Measurements from ENCODE around the gene DGKZ. TPM values are rescaled to one million over a fixed set of nuclear protein-coding genes. Genes with fewer than 3 reads are reported as not detected.

DGKZ gene
- total and polyA plus RNA-seq, 10 of the 15 experiments (the other 5 are each of a cell fraction or from before 2014, with no cell fraction given), result 0.50 to 78.4 (median 39.5) TPM

DNA sequence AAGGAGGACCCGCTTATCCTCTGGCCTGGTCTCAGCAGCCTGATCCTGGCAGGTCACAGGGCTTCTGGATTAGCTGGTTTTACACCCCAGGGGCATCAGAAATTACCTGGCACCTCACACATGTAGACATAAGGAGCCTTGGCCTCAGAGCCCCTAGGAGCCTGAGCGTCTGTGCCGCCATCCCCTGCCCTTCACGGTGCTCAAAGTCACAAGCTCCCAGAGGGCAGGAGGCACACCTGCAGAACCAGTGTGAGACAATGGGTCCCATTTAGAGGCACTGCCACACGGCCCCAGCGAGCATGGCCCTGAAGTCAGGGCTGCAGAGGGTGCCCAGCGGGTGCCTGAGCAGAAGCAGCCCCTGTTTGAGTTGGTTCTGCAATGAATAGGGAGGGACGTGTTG lies 3.9 kb downstream of the DGKZ start (continued):
- TF ChIP-seq, protein P1, sequence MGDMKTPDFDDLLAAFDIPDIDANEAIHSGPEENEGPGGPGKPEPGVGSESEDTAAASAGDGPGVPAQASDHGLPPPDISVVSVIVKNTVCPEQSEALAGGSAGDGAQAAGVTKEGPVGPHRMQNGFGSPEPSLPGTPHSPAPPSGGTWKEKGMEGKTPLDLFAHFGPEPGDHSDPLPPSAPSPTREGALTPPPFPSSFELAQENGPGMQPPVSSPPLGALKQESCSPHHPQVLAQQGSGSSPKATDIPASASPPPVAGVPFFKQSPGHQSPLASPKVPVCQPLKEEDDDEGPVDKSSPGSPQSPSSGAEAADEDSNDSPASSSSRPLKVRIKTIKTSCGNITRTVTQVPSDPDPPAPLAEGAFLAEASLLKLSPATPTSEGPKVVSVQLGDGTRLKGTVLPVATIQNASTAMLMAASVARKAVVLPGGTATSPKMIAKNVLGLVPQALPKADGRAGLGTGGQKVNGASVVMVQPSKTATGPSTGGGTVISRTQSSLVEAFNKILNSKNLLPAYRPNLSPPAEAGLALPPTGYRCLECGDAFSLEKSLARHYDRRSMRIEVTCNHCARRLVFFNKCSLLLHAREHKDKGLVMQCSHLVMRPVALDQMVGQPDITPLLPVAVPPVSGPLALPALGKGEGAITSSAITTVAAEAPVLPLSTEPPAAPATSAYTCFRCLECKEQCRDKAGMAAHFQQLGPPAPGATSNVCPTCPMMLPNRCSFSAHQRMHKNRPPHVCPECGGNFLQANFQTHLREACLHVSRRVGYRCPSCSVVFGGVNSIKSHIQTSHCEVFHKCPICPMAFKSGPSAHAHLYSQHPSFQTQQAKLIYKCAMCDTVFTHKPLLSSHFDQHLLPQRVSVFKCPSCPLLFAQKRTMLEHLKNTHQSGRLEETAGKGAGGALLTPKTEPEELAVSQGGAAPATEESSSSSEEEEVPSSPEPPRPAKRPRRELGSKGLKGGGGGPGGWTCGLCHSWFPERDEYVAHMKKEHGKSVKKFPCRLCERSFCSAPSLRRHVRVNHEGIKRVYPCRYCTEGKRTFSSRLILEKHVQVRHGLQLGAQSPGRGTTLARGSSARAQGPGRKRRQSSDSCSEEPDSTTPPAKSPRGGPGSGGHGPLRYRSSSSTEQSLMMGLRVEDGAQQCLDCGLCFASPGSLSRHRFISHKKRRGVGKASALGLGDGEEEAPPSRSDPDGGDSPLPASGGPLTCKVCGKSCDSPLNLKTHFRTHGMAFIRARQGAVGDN (IDR thresholded peaks at IDR 0.05), result no peak
- no peak for TF ChIP-seq SPI1 (IDR thresholded peaks at IDR 0.05; ENCODE audit: borderline replicate concordance, insufficient read depth, low read depth, low read length)
- no peak for TF ChIP-seq JUNB (IDR thresholded peaks at IDR 0.05)
- no peak for TF ChIP-seq TARDBP (IDR thresholded peaks at IDR 0.05; ENCODE audit: borderline replicate concordance)
- TF ChIP-seq, protein P2, sequence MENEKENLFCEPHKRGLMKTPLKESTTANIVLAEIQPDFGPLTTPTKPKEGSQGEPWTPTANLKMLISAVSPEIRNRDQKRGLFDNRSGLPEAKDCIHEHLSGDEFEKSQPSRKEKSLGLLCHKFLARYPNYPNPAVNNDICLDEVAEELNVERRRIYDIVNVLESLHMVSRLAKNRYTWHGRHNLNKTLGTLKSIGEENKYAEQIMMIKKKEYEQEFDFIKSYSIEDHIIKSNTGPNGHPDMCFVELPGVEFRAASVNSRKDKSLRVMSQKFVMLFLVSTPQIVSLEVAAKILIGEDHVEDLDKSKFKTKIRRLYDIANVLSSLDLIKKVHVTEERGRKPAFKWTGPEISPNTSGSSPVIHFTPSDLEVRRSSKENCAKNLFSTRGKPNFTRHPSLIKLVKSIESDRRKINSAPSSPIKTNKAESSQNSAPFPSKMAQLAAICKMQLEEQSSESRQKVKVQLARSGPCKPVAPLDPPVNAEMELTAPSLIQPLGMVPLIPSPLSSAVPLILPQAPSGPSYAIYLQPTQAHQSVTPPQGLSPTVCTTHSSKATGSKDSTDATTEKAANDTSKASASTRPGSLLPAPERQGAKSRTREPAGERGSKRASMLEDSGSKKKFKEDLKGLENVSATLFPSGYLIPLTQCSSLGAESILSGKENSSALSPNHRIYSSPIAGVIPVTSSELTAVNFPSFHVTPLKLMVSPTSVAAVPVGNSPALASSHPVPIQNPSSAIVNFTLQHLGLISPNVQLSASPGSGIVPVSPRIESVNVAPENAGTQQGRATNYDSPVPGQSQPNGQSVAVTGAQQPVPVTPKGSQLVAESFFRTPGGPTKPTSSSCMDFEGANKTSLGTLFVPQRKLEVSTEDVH (IDR thresholded peaks at IDR 0.05; ENCODE audit: low read depth, partially characterized antibody), result no peak
- no peak for TF ChIP-seq WRNIP1 (IDR thresholded peaks at IDR 0.05; ENCODE audit: borderline replicate concordance, low read depth, low read length)
- no peak for TF ChIP-seq SUZ12 (IDR thresholded peaks at IDR 0.05; ENCODE audit: unreplicated experiment)
- no peak for TF ChIP-seq FOS (IDR thresholded peaks at IDR 0.05; ENCODE audit: borderline replicate concordance, extremely low read depth, insufficient read length)
- TF ChIP-seq, protein P3, sequence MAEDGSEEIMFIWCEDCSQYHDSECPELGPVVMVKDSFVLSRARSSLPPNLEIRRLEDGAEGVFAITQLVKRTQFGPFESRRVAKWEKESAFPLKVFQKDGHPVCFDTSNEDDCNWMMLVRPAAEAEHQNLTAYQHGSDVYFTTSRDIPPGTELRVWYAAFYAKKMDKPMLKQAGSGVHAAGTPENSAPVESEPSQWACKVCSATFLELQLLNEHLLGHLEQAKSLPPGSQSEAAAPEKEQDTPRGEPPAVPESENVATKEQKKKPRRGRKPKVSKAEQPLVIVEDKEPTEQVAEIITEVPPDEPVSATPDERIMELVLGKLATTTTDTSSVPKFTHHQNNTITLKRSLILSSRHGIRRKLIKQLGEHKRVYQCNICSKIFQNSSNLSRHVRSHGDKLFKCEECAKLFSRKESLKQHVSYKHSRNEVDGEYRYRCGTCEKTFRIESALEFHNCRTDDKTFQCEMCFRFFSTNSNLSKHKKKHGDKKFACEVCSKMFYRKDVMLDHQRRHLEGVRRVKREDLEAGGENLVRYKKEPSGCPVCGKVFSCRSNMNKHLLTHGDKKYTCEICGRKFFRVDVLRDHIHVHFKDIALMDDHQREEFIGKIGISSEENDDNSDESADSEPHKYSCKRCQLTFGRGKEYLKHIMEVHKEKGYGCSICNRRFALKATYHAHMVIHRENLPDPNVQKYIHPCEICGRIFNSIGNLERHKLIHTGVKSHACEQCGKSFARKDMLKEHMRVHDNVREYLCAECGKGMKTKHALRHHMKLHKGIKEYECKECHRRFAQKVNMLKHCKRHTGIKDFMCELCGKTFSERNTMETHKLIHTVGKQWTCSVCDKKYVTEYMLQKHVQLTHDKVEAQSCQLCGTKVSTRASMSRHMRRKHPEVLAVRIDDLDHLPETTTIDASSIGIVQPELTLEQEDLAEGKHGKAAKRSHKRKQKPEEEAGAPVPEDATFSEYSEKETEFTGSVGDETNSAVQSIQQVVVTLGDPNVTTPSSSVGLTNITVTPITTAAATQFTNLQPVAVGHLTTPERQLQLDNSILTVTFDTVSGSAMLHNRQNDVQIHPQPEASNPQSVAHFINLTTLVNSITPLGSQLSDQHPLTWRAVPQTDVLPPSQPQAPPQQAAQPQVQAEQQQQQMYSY (CRISPR knock-in tag; IDR thresholded peaks at IDR 0.05), result no peak

All from GM12878 (cell line).